Fibroblast of the conjunctiva (primary cell): Measurements from ENCODE around the gene DUSP14.

Experiments
- DNase-seq: peaks from one replicate; pipeline ENCODE4 v3.0.0-alpha.2; 2010; ENCODE audit warnings: low read depth

DUSP14 gene

GRCh38 chr17:37562016-37562745, 72.5 kb downstream of the DUSP14 start:
- no peak for DNase-seq
